ENCODE results near the gene STAU1.
"Not testable (repeated sequence)": the region's sequence is repeated elsewhere in the genome, so short reads cannot be mapped to it uniquely, and the experiment has no call there.

The STAU1 gene, protein sequence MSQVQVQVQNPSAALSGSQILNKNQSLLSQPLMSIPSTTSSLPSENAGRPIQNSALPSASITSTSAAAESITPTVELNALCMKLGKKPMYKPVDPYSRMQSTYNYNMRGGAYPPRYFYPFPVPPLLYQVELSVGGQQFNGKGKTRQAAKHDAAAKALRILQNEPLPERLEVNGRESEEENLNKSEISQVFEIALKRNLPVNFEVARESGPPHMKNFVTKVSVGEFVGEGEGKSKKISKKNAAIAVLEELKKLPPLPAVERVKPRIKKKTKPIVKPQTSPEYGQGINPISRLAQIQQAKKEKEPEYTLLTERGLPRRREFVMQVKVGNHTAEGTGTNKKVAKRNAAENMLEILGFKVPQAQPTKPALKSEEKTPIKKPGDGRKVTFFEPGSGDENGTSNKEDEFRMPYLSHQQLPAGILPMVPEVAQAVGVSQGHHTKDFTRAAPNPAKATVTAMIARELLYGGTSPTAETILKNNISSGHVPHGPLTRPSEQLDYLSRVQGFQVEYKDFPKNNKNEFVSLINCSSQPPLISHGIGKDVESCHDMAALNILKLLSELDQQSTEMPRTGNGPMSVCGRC

GRCh38 chr20:49187851-49188641, at the start of gene STAU1:
TSS of gene STAU1 (minus strand) at chr20:49188334. CDS start at chr20:49166201, 22,133 bp downstream.
- in situ Hi-C loops (cut with MboI; ENCODE audit: low sequenced_read_pairs) = no loop called here

GRCh38 chr20:49237531-49237930, 49.4 kb upstream of the STAU1 start:
- in situ Hi-C loops (cut with MboI; ENCODE audit: low sequenced_read_pairs) = no loop called here

DNA sequence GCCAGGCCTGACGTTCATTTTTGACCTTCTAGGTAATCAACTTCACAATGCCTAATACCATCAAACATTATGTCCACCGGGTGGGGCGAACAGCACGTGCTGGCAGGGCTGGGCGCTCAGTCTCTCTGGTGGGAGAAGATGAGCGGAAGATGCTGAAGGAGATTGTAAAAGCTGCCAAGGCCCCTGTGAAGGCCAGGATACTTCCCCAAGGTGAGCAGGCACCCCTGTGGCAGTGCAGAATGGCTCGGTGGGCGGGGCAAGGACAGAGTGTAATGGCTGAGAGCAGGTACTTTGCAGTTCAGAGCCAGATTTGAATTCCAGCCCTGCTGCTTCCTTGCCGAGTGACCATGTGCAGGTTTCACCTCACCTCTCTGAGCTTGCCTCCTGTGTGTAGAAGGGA, 48.2 kb upstream of the STAU1 start:
- in situ Hi-C loops (cut with MboI; ENCODE audit: low sequenced_read_pairs) = no loop called here

- in situ Hi-C loops (cut with MboI; ENCODE audit: low sequenced_read_pairs) = no loop called here
Measured at GRCh38 chr20:49234831-49235230, 46.7 kb upstream of the STAU1 start.

DNA sequence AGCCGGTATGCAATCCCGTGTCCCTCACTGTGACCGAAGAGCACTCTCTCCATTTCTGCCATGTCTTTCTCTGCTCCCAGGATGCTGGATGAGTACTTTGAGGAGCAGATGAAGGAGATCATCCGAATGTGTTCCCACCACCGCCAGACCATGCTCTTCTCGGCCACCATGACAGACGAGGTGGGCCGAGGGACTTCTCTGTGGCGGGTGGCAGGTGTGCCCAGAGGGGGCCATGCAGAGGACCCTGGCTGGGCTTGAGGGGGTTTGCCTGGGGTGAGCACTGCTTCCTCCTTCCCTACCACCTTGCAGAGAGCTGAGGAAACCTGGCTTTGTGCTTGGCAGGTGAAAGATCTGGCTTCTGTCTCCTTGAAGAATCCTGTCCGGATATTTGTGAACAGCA, 45.1 kb upstream of the STAU1 start:
- in situ Hi-C loops (cut with MboI; ENCODE audit: low sequenced_read_pairs) = no loop called here

GRCh38 chr20:49231471-49231870, 43.3 kb upstream of the STAU1 start:
- in situ Hi-C loops (cut with MboI; ENCODE audit: low sequenced_read_pairs) = no loop called here

DNA sequence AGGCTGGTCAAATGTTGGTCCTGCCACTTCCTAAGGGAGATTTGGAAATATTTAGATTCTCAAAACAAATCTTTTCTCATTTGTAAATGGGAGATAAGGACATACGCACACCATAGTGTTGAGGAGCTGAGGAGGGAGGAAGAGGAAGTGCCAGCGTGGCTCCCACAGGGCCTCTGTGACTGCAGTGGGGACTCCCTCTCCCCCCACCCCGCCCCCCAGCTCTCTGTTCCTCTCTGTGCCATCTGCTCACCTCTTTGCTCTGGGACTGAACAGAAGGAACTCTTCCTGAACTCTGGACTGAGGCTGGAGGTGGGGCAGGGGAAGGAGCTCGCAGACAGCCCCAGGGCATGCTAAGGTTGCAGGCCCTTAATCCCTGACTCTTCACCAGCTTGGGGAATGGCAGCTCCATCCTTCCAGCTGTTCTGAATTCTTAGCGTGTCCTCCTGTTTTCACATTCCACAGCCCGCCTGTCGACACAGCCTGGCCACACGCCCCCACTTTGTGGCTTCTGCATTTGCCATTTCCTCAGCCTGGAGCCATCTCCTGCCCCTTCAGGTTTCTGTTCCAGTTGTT, 42.5 kb upstream of the STAU1 start:
- in situ Hi-C loops (cut with MboI; ENCODE audit: low sequenced_read_pairs) = no loop called here

GRCh38 chr20:49230021-49230420, 41.9 kb upstream of the STAU1 start:
- in situ Hi-C loops (cut with MboI; ENCODE audit: low sequenced_read_pairs) = no loop called here

GRCh38 chr20:49229381-49229780, 41.2 kb upstream of the STAU1 start:
- in situ Hi-C loops (cut with MboI; ENCODE audit: low sequenced_read_pairs) = no loop called here

DNA sequence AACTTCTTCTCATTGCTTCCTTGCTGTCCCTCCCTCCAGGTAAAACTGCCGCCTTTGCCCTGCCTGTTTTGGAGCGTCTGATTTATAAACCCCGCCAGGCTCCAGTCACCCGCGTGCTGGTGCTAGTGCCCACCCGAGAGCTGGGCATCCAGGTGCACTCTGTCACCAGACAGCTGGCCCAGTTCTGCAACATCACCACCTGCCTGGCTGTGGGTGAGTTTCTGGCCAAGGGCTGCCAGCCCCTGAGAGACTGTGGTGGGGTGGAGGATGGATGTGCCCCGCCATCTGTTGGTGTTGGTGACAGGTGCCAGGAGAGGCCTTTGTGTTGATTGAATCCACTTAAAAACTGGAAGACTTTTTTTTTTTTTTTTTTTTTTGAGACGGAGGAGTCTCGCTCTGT, 40.5 kb upstream of the STAU1 start:
- in situ Hi-C loops (cut with MboI; ENCODE audit: low sequenced_read_pairs) = no loop called here

GRCh38 chr20:49225896-49226295, 37.8 kb upstream of the STAU1 start:
- in situ Hi-C loops (cut with MboI; ENCODE audit: low sequenced_read_pairs) = no loop called here

GRCh38 chr20:49219924-49220831, 32.0 kb upstream of the STAU1 start:
- in situ Hi-C loops (cut with MboI; ENCODE audit: low sequenced_read_pairs) = no loop called here

DNA sequence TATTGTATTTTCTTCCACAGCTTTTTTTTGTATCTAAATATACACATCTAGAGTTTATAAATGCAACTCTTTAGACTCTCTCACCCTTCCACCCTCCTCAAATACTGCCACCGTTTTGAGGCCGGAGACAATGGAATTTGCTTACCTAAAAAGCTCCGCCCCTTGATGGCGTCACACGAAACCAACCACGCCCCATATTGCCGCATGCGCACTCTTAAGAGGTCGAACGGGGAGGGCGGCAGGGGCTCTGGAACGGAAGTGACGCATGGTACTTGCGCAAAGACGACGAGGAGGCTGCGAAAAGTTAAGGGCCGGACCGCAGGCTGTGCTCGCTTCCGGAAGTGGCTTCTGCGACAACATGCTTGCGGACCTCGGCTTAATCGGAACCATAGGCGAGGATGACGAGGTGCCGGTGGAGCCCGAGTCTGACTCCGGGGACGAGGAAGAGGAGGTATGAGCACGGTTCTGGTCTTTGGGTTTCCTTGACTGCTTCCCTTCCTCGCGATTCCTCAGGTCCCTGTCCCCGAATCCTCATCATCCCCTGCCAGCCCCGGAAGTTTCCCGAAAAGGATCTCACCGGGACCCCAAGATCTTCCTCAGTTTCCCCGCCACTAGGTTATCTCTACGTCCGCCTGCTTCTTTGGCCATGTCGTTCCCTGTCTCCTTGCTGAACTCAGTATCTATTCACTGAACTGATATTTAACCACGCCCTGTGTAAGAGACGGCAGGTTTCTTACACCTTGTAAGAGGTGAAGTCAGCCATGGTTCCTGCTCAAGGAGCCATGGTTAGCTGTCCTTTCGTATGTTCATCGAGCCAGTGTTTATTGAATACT, 31.2 kb upstream of the STAU1 start, which contains the start of gene DDX27:
TSS of gene DDX27 (plus strand) at position 326 of the 833 bp plus-strand sequence. CDS start at position 359, 33 bp downstream.
- in situ Hi-C loops (cut with MboI; ENCODE audit: low sequenced_read_pairs) = no loop called here

DNA sequence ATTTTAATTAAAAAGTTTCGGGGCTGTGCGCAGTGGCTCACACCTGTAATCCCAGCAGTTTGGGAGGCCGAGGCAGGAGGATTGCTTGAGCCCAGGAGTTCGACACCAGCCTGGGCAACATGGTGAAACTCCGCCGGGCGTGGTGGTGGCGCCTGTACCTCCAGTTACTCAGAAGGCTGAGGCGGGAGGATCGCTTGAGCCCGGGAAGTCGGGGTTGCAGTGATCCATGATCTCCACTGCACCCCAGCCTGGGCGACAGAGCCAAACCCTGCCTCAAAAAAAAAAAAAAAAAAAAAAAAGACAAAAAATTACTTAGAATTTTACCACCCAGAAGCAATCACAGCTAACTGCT, 30.6 kb upstream of the STAU1 start:
- in situ Hi-C loops (cut with MboI; ENCODE audit: low sequenced_read_pairs) = not testable (repeated sequence)

DNA sequence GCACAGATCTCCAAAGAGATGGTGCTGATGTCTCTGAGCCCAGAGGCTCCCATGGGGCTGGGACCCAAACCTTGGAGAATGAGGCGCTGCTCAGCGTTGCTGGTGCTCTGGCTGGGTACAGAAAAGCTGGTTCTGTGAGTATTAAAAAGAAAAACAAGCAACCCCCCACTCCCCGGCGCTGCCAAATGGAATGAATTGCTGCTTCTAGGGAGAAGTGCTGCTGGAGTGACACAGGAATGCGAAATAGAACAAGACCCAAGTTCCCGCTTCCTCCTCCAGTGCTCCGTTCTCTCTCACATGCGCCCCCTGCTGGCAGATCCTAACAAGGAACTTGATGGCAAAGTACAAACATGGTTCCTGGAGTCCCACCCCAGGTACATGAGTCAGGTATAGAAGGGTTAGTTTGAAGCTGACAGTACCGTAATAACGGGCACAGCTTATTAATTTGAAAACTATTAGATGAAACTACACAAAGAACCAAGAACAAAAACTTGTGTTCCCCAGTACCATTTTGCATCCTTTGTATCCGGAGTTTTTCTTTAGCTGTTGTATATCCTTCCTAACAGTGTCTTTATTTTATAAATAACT, 29.0 kb upstream of the STAU1 start:
- in situ Hi-C loops (cut with MboI; ENCODE audit: low sequenced_read_pairs) = no loop called here

- in situ Hi-C loops (cut with MboI; ENCODE audit: low sequenced_read_pairs) = no loop called here
Measured at GRCh38 chr20:49215232-49215631, 27.1 kb upstream of the STAU1 start.

DNA sequence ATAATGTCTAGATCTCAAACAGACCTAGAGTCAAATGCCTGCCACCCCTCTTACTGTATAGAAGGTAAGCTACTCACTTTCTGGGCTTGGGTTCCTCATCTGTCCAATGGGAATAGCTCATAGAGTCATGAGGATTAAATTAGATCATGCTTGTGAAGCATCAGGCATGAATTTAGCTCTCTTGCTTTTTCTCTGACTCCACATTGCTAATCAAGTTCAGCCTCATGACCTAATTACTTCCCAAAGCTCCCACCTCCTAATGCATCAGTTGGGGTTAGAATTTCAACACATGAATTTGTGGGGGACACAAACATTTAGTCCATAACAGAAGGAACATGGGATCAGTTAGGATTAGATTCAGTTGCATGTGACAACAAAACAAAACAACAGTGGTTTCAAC, 26.4 kb upstream of the STAU1 start:
- in situ Hi-C loops (cut with MboI; ENCODE audit: low sequenced_read_pairs) = no loop called here

DNA sequence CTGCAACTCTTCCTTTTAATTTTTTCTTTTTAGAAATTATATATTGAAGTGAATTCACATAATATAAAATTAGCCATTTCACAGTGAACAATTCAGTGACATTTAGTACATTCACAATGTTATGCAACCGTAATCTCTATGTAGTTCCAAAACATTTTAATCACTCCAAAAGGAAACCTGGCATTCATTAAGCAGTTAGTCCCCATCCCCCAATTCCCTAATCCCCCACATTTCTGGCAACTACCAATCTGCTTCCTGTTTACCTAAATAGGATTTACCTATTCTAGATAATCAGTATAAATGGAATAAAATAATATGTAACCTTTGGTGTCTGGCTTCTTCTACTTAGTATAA, 22.6 kb upstream of the STAU1 start:
- in situ Hi-C loops (cut with MboI; ENCODE audit: low sequenced_read_pairs) = no loop called here

- in situ Hi-C loops (cut with MboI; ENCODE audit: low sequenced_read_pairs) = no loop called here
Measured at GRCh38 chr20:49210101-49210756, 22.1 kb upstream of the STAU1 start.
